HG02678 (cell line): ENCODE data around the gene ASCL5.
"Not testable (repeated sequence)": the region's sequence is repeated elsewhere in the genome, so short reads cannot be mapped to it uniquely, and the experiment has no call there.

Experiments
- ATAC-seq: cut with Tn5 transposase; IDR thresholded peaks from one replicate; pipeline ENCODE4 v1.9.1; 2021; ENCODE audit warnings: mild to moderate bottlenecking, moderate library complexity; ENCODE audit not compliant: unreplicated experiment

ASCL5 gene

GRCh38 chr1:201126832-201127754 lies at the start of gene ASCL5:
Gene ASCL5 (minus strand): TSS chr1:201127184. CDS start chr1:201115372, 11,812 bp downstream.
- ATAC-seq = no peak

- no peak for ATAC-seq
Observed at GRCh38 chr1:201175820-201176500, 49.0 kb upstream of the ASCL5 start.

- no peak for ATAC-seq
Observed at GRCh38 chr1:201173736-201174135, 46.8 kb upstream of the ASCL5 start.

- ATAC-seq = no peak
Observed at GRCh38 chr1:201172999-201173610, 46.1 kb upstream of the ASCL5 start.

- ATAC-seq = no peak
Observed at GRCh38 chr1:201172326-201172725, 45.3 kb upstream of the ASCL5 start.

- peak; percentile 31 for ATAC-seq
Observed at GRCh38 chr1:201171063-201172036, 44.4 kb upstream of the ASCL5 start.

- ATAC-seq = peak; percentile 96
Observed at GRCh38 chr1:201170533-201171062, 43.6 kb upstream of the ASCL5 start.

- ATAC-seq = no peak
Observed at GRCh38 chr1:201169971-201170532, 43.1 kb upstream of the ASCL5 start.

- no peak for ATAC-seq
Observed at GRCh38 chr1:201169203-201169602, 42.2 kb upstream of the ASCL5 start.

GRCh38 chr1:201167041-201167991 lies 40.3 kb upstream of the ASCL5 start:
- ATAC-seq = no peak

GRCh38 chr1:201164645-201165044 lies 37.7 kb upstream of the ASCL5 start:
- ATAC-seq = no peak

GRCh38 chr1:201163707-201164106 lies 36.7 kb upstream of the ASCL5 start:
- ATAC-seq = no peak

GRCh38 chr1:201163036-201163435 lies 36.1 kb upstream of the ASCL5 start:
- ATAC-seq = not testable (repeated sequence)

- no peak for ATAC-seq
Observed at GRCh38 chr1:201157949-201158348, 31.0 kb upstream of the ASCL5 start.

- no peak for ATAC-seq
Observed at GRCh38 chr1:201156819-201157218, 29.8 kb upstream of the ASCL5 start.

- ATAC-seq = no peak
Observed at GRCh38 chr1:201156346-201156745, 29.4 kb upstream of the ASCL5 start.

- no peak for ATAC-seq
Observed at GRCh38 chr1:201155354-201155753, 28.4 kb upstream of the ASCL5 start.

- peak; percentile 98 for ATAC-seq
Observed at GRCh38 chr1:201154389-201155165, 27.6 kb upstream of the ASCL5 start, which contains the start of gene TMEM9. Gene TMEM9 (minus strand): TSS chr1:201154474. CDS start chr1:201153923, 551 bp downstream.
